Activated naive CD4-positive, alpha-beta T cell treated with Interleukin-2 at 50 U/mL for 16 hours (primary cell): ENCODE data around the gene SERGEF.

ENCODE experiments used
- DNase-seq: peaks from one replicate; pipeline ENCODE4 v3.0.0-alpha.2; 2020

The SERGEF gene

DNA sequence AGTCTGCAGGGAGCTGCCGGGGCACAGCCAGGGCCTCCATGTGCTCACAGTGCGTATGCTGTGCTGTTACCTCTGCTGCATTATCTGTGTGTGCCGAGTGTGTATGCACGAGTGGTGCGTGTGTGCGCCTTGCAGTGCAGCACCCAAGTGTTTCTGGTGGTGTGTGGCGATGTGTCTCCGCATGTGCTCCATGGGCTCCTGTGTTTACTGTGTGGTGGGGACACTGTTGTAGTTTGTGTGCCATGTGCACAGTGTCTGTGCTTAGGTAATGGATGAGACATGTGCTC lies 246.8 kb downstream of the SERGEF start:
- DNase-seq = no peak

DNA sequence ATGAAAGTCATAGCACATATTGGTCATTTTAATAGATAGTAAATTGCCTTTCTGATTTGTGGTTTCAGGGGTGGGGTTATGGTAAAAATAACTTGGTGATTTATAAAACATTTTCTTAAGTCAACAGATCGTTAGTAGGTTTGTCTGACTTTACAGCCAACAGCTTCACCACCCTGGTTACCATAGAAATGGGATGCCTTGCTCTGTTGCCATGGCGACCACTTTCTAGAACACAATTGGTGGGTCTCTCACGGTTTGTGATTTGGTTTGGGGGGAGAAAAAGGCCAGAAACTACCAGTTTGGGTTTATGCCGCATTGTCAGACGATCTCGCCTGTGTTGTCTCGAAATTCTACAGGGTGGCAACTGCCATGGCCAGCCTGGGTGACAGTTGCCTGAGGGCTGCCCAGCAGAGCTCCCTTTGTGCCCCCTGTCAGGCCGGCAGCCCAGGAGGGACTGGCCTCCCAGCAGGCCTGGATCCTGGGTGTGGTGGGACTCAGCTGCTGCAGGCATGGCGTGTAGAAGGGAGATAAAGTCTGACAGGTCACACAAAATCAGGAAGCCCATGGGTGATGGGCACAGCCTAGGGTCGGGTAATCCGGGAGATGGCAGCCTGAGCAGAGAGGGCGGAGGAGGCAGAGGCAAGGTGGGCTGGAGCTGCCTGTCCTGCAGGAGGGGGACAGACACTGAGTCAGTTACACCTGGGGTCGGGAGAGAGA lies 247.3 kb downstream of the SERGEF start:
- no peak for DNase-seq

DNA sequence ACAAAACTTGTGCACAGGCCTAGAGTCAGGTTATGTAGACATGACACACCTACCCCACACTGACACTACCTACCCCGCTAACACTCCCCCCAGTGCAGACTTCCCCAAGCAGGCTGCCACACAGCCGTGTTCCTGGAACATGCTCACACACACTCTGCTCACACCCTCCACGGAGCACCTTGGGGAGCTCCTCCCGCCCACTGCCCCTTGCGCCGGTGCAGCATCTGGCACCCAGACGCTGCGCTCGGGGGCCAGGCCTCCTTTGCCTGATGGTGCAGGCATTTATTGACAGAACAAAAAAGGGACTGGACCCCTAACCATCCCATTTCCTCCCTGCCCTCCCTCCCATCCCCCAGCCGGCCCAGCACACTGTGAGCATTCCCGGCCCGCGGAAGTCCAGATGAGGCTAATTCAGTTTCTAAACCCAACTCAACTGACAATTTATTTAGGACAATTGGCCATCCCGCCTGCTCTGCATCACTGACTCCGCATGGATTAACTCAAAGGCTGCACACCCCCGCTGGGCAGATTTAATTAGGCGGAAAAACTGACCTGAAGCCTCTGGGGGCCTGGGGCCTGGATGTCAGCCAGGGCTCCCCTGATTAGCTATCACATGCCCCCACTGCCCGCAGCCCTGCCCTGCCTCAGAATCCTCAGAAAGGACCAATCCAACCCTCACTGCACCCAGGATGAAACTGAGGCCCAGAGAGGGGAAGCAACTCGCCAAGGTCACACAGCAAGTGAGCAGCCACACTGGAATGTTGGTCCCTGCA lies 248.2 kb downstream of the SERGEF start:
- no peak for DNase-seq

DNA sequence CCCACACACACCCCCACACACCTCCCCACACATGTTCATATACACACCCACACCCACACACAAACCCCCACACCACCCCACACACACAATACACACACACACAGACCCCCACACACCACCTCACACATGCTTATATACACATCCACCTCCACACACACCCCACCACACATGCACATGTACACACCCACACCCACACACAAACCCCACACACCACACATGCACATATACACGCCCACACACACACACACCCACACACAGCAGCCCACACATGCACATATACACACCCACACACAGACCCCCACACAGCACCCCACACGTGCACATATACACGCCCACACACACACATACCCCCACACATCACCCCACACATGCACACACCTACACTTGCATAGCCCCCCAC lies 249.1 kb downstream of the SERGEF start:
- no peak for DNase-seq

DNA sequence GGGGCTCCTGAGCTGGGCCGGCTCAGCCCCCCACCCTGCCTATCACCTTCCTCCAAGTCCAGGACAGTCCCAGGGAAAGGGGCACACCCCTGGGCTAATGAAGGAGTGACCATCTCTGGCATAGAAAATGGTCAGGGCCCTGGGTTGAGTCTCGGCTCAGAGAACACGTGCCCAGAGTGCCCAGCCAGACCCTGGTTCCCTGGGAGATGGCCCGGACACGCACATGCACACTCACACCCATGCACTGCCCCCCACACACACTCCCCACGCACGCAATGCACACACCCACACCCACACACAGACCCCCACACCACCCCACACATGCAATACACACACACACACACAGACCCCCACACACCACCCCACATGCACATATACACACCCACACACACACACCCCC lies 249.6 kb downstream of the SERGEF start:
- no peak for DNase-seq

DNA sequence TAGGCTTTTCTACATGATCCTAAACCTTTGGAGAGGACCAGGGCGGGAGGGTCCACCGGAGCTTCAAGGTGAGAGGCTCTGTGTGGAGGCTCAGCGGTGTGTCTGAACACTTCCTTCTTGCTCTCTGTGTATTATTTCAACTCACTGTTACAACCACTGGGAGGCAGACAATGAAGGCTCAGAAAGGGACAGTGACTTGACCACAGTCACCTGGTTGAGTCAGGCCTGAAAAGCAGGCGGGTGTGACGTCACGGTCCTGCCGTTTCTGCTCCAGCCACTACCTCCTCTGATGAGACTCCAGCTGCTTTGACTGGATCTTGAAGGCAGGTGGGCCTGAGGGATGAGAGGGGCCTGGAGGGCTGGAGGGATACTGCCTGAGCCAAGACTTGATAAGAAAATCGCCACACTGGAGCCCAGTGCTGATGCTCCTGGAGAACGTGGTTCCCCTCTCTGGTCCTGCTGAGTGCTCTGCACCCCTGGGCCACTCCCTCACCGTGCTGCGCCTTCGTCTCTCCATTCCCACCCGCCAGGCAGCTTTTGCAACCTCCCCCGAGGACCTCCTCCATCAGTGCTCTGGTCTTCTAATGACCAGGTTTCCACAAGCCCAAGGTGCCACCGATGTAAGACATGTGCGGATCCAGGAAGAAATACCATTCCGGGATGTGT lies 250.4 kb downstream of the SERGEF start:
- DNase-seq = no peak

DNA sequence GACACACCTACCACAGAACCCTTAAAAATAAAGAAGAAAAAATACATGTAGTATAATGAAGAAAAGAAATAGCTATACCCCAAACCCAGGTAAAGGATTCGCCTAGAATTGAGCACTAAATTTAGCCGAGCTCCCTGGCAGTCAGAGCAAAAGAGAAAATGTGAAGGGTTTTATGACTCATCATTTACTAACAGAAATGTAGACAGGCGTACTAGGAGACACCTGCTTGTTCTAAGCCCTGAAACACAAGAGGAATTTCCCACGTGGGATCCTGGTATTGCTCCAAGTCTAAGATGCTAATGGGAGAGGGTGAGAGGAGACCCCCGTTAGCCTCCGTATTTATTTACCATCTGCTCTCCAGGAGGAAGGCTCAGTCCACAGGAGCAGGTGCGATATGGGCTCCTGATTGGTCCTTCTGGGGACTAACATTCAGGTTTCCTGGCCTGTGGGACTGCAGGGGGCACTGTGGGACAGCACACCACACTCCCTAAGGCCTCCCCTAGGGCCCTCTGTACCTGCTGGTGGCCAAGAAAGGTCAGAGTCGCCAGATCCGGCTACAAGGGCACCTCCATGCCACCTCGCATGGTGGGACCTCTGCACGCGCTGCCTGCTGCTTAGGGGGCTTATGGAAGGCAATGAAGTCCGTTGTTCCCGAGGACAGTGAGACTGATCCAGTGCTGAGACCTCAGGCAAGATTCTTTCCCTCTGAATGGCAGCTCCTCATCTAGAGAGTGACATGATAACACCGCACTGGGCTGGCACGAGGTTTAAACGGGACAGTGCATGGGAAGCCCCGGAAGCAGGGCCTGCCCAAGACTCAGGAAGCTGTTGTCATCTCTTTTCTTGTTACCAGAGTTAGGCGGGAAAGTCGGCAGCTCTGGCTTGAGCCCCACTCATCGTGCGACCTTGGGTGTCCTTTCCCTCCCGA lies 252.5 kb downstream of the SERGEF start:
- DNase-seq = no peak

DNA sequence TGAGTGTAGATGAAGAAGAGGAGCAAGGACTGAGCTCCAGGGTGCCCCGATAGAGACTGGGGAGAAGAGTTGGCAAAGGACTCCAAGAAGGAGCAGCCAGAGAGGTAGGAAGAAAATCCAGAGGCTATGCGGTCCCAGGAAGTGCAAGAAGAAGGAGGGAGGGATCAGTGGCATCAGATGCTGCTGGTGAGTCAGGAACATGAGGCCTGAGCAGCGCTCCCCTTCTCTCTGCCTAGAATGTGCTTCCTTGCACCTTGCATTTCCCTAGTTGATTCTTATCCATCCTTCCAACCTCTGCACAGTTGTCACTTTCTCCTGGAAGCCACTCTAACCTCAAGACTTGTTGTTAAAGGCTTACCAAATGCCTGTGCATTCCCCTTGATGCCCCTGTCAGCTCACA lies 257.0 kb downstream of the SERGEF start:
- DNase-seq = no peak

DNA sequence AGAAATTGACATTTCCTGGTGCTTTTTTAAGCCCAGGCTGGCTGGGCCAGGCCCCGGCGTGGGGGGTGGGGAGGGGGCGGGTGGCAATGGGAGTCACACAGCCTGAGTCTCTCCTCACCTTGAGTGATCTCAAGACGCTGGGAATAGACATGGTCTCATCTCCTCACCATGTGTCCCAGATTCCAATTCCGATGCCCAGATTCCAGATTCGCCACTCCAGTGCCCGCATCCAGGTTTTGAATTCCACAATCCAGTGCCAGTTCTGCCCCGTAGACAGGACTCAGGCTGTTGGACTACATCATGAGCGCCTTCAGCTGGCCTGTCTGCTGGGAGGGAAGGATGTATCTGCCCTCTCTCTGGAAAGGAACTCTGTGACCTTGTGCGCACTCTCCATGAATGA lies 259.2 kb downstream of the SERGEF start:
- DNase-seq = no peak

DNA sequence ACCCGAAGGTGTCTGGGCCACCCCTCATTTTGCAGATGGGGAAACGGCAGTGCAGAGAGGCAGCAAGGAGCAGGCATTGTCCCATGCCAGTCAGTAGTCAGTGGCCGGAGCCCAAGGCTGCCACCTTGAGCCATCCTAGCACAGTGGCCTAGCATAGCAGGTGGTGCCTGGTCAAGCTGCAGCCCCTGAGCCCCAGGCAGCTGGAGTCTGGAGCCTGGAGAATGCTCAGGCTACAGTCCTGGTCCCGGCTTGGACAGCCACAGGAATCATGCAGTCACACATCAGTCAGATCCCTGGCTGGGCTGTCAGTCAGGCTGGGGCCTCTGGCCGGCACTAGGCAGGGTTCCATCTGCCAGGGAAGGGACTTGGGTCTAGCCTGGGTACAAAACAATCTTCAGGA lies 259.7 kb downstream of the SERGEF start:
- no peak for DNase-seq

DNA sequence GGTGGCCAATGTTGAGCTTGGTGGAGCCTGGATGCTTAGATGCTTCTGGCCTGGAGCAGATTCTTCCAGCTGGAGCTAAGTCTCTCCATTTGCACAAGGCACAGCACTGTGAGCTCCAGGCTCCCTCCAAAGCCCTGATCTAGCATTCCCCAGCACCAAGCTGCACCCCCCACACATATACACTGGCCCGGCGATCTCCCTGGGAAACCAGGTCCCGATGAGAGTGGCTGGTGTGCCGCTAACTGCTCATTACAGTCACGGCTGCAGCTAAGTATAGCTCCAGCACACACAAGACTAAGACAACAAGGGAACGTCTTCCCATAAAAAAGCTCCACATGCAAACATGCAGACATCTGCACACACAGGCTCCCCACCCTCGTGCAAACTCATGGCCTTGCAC lies 260.7 kb downstream of the SERGEF start:
- DNase-seq = no peak

DNA sequence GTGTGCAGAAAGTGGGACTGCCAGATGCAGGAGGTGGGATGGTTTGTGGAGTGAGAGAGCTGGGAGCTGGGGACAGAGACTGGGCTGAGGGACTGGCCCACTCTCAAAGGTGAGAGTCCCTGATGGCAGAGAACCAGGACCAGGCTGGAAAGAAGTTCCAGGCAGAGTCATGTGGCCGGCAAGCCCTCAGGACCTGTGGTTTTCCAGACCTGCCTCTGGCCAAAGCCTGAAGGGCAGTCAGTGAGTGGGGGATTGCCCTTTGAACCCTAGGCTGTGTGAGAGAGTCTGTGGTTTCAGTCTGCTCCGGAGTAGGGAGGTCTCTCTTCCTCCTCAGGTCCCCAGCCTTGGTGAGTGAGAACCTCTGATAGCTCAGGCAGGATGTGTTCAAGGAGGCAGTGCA lies 261.3 kb downstream of the SERGEF start:
- DNase-seq = no peak

DNA sequence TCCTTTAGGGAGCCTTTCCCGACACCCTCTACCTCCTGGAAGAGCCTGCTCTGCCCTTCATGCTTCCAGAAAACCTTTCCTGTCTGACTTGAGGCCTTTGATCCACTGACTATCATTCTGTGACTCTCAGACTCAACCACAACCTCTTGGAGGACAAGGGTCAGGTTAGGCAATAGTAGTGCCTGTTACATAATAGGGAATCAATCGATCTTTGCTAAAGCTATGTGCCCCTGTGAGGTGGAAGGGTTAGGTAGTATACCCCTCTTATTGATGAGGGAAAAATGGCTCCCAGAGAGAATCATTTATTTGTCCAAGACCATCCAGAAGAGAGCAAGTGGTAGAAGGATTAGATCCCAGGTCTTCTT lies 262.1 kb downstream of the SERGEF start:
- no peak for DNase-seq

DNA sequence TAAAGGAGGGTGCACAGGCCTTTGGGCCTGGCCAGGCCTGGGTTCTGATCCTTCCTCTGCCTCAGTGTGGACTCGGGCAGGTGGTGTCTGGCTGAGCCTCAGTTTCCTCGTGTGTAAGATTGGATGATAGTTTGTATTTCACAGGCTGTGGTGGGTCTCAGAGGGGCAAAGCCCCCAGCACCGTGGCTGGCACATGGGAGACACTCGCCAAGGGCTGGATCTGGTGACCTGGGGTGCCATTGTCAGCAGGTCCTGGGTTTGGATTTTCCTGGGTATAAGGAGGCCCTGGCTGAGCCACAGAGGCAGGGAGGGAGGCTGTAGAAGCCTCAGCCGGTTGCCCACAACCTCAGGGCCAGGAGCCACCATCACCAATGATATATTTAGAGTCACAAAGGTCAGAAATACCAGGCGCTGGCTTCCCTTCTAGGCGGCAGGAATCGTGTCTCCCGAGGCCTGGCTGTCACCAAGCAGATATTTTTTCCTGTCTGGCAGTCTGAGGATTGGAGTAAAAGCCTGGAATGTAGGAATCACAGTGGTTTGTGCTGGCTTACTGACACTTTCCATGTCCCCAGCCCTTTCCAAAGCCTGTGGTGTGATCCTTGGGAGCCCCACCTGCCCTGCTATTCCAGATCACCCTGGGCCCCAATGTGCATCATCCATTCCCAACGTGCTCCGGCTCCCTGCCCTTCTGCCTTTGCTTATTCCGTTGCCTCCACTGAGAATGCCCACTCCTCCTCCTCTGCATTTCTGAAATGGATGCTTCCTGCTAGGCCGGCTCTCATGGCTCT lies 262.6 kb downstream of the SERGEF start:
- no peak for DNase-seq

DNA sequence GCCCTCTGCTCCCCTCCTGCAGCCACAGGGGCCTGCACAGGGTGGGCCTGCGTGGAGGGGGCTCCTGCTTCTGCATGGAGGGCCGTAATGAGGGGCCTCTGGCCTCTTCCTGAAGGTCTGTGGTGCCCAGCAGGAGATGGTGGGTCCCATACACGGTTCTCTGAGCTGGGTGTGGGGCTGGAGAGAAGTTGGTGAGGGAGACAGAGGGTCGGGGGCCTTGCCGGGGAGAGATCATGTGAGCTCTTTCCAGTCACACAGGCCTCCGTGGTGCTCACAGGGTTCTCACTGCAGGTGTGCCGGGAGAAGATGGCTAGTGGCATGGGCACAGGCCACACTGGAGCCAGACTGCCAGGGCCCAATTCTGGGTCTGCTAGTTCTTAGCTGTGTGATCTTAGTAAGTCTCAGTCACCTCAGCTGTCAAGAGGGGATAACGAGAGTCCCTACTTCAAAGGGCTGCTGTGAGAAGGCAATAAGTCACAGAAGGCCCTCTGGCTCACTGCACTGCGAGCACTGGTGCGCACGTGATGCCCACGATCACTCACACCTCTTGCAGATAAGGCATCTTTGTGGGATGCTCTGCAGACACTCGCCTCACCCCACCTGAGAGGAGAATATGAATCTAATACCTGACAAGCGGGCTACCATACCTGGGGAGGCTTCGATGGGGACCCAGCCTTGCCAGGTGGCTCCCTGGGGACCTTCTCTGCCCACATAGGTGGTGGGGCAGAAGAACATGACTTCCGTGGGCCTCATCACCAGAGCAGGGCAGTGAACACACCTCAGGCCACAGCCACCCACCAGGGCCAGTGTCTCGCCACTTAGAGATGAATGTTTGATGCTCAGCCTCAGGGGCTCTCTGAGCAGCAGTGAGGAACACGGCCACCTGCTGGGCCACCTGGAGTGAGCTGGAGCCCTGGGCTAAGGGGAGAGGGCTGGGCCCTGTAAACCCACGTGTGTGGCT lies 263.8 kb downstream of the SERGEF start:
- DNase-seq = no peak

DNA sequence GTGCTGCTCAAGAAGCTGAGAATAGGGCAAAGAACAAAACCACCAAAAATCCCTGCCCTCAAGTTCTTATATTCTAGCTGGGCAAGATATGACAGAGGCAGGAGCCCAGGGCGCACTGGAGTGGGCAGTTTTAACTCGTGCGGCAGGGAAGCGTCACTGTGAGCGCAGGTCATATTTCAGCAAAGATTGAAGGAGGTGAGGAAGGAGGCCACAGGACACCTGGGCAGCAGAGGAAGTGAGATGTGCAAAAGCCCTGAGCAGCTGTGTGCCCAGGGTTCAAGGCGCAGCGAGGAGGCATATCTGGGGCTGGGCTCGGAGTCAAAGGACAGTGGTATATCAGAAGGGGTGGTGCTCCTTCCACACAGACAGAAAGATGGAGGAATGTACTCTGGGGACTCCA lies 264.8 kb downstream of the SERGEF start:
- no peak for DNase-seq

DNA sequence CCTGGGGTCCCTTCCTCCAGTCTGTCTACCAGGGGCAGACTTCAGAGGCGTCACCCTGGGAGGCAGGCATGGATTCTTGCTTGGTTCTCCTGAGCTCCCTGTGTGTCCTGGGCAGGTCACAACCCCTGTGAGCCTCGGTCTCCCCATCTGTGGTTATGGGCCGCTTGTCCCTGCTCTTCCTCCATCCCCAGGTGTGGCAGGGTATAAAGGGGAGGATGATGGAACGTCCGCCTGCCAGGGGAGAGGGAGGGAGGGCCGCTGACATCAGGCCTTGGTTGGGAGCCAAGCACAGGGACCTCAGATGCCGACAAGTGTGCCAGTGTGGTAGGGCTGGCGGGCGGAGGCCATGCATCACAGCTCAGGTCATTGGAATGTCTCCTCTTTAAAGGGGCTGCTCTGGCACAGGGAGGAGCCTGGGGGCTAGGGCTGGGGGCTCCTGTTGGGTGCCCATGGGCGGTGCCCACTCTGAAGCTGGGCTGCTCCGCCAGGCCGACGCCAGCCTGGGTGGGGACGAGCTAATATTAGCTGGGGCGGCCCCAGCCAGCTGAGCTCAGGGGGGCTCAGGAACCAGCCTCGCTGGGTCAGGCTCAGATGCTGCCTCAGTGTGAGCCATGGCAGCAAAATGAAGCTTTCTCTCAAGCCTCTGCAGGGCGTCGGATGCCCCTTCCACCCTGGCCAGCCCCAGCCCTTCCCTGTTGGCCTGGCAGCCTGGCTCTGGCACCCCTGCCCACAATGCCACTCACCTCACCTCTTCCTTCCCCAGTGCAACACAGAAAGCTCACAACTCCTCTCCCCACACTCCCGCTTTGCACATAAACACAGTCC lies 265.5 kb downstream of the SERGEF start:
- no peak for DNase-seq

DNA sequence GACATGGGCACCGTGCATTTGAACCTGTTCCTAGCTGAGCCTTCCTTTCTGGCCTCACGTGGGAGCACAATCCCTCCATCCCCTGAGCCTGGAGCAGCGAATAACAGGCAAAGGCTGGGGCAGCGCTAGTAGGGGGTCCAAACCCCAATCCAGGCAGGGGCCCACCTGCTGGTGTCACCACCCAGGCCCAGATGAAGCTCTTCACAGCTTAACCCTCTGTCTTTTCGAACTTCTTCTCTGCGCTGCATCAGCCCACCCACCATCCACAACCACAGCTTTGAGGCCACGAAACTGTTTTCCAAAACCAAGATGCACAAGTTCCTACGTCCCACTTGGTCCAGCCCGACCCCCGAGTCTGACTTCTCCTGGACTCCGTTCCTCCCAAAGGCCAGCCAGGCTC lies 266.8 kb downstream of the SERGEF start:
- DNase-seq = no peak

DNA sequence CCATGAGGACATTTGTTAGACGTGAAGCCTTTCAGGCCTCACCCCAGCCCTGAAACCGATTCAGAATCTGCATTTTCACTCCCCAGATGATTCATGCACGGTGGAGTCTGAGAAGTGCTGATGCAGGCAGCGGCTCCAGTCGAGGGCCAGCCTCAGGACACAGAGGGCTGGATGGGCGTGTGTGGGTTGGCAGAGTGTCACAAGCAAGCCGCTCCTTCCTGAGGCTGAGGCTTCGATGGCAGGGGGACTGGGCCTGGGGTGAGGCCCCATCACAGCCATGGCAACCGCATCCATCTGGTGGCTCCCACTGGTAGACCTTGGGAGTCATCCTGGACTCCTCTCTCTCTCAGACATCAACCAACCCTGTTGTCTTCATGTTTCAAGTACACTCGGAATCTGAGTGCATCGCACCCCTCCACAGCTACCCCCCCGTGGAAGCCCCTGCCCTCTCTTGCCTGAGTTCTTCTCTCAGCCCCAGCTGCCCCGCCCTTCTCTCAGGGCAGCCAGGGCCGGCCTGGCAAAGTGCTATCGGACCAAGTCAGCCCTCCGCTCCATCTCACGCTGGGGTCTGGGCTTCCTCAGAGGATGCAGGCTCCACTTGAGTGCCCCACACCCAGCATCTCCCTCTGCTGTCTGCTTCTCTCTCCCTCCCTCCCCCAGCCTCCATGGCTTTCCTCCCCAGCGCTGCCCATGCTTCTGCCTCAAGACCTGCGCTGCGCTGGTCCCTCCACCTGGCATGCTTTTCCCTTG lies 267.6 kb downstream of the SERGEF start:
- DNase-seq = no peak
